ENCODE measurements around the gene RGS19. TPM values are rescaled to one million over a fixed set of nuclear protein-coding genes. Genes with fewer than 3 reads are reported as not detected.

Gene RGS19
- total RNA-seq, 4 donors from 2014 or later, result 7.4 to 14.4 (median 11.0) TPM

DNA sequence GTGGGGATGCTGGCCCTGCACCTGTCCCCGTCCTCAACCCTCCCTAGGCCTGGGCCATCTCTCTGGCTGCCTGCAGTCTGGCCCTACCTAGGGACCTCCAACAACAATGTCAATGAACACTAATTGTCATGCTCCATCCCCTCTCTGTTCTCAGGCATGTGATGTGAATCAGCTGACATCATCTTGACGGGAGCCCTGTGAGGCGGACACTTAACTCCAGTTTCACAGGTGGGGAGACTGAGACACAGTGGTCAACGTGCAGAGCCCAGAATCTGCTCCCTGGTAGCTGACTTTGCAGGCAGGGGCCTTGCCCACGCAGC, 17.1 kb downstream of the RGS19 start:
- 70% methylated on average over 2 of the region's 5 CpGs; no CpG with 5 or more reads in 1 of the 2 donors for WGBS, 2 donors
- H3K9me3 ChIP-seq, result no peaks in the 10 kb centered on the region
- no peaks in the 10 kb centered on the region for H3K36me3 ChIP-seq
- intact Hi-C loops (cut with DNase I), result no loop called here
- DNase-seq, result no peak
- peaks cover 30 to 60% (median 32%) of the 10 kb centered on the region in 3 donors for H3K4me1 ChIP-seq
- H3K27ac ChIP-seq, result peak overlapping the region; percentile 80 to 92 (median 86)
- peak overlapping the region; percentile 68 to 93 (median 82) for H3K4me3 ChIP-seq
- TF ChIP-seq POLR2A (IDR thresholded peaks at IDR 0.05), result no peak
- TF ChIP-seq, protein P1, sequence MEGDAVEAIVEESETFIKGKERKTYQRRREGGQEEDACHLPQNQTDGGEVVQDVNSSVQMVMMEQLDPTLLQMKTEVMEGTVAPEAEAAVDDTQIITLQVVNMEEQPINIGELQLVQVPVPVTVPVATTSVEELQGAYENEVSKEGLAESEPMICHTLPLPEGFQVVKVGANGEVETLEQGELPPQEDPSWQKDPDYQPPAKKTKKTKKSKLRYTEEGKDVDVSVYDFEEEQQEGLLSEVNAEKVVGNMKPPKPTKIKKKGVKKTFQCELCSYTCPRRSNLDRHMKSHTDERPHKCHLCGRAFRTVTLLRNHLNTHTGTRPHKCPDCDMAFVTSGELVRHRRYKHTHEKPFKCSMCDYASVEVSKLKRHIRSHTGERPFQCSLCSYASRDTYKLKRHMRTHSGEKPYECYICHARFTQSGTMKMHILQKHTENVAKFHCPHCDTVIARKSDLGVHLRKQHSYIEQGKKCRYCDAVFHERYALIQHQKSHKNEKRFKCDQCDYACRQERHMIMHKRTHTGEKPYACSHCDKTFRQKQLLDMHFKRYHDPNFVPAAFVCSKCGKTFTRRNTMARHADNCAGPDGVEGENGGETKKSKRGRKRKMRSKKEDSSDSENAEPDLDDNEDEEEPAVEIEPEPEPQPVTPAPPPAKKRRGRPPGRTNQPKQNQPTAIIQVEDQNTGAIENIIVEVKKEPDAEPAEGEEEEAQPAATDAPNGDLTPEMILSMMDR (IDR thresholded peaks at IDR 0.05), result no peak
- peaks cover 0 to 3% (median 0%) of the 10 kb centered on the region in 4 donors for H3K27me3 ChIP-seq

DNA sequence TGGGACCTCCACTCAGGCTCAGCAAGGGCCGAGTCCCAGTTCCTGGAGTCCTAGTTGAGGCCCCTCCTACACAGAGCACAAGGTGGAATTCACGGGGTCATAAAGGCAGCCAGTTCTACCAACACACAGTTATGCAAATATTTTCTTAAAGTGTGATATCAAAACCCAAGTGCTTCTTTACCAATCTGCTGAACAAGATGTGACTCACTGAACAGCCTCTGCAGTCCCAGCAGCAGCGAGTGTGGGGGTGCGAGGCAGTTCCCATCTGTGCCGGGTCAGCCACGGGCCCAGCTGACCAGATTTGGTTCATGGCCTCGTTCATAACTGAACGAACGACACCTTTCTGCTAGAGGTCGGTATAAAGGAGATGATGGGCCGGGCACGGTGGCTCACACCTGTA, 20.8 kb downstream of the RGS19 start:
- DNase-seq, result no peak
- H3K27me3 ChIP-seq, result peaks cover 0 to 37% (median 2%) of the 10 kb centered on the region in 4 donors
- intact Hi-C loops (cut with DNase I), result no loop called here
- no peaks in the 10 kb centered on the region for H3K9me3 ChIP-seq
- TF ChIP-seq, protein P1 (IDR thresholded peaks at IDR 0.05), result no peak
- no peak for TF ChIP-seq POLR2A (IDR thresholded peaks at IDR 0.05)
- H3K4me3 ChIP-seq, result no peak overlapping the region
- peaks cover 32 to 62% (median 41%) of the 10 kb centered on the region in 3 donors for H3K4me1 ChIP-seq
- H3K27ac ChIP-seq, result no peak overlapping the region
- 35 to 77% methylated on average over 2 to 12 of the region's 12 CpGs for WGBS, 2 donors
- no peaks in the 10 kb centered on the region for H3K36me3 ChIP-seq

DNA sequence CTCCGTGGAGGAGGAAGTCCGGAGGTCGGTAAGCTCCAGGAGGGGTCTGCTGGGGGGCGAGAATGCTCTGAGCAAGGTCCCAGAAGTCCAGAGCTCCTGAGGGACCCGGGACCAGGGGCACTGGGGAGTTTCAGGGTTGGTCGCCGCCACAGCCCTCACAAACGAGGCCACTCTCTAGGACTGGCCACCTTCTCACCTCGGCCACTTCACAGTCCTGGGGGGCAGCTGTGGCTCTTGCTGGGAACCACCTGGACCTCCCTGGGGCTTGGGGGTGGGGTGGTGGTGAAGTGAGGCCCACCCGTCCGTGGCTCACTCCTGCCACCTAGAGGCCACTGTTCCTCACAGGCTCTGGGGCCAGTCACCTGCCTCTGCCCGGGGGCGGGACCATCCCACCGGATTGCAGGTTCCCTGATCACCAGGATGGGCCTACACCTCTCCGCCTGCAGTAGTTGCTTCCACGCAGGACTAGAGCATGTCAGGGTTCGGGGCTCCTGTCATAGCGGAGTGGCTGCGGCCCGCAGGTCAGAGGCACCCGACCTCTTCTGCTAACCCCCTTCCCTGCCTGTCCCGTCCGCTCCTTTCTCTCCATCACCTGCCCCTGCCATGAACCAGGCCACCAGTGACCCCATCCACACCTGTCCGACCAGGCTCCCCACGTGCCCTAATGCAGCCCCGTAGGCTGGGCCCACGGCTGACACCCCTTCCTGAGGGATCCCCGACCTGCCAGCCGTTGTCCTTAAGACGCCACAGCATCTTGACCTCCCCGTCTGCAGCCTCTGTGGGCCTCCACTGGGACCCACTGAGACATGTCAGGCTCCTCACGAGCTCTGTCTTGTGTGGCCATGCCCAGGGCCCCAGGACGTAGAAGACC, 21.5 kb downstream of the RGS19 start:
- Histone ChIP-seq H3K27me3 (peaks cover 0 to 44% (median 2%) of the 10 kb centered on the region in 4 donors), H3K9me3 (no peaks in the 10 kb centered on the region), H3K36me3 (no peaks in the 10 kb centered on the region), H3K4me1 (peaks cover 35 to 63% (median 48%) of the 10 kb centered on the region in 3 donors), H3K27ac (peak overlapping the region; percentile 28 to 83 (median 60)), H3K4me3 (peak overlapping the region in 2 of 4 donors; percentile 26 to 49)
- WGBS, 2 donors, result 23 to 52% methylated on average over 15 to 18 of the region's 33 CpGs
- intact Hi-C loops (cut with DNase I), result no loop called here
- no peak for DNase-seq
- no peak for TF ChIP-seq POLR2A (IDR thresholded peaks at IDR 0.05)
- TF ChIP-seq, protein P1 (IDR thresholded peaks at IDR 0.05), result peak; percentile 74 to 89 (median 81)

DNA sequence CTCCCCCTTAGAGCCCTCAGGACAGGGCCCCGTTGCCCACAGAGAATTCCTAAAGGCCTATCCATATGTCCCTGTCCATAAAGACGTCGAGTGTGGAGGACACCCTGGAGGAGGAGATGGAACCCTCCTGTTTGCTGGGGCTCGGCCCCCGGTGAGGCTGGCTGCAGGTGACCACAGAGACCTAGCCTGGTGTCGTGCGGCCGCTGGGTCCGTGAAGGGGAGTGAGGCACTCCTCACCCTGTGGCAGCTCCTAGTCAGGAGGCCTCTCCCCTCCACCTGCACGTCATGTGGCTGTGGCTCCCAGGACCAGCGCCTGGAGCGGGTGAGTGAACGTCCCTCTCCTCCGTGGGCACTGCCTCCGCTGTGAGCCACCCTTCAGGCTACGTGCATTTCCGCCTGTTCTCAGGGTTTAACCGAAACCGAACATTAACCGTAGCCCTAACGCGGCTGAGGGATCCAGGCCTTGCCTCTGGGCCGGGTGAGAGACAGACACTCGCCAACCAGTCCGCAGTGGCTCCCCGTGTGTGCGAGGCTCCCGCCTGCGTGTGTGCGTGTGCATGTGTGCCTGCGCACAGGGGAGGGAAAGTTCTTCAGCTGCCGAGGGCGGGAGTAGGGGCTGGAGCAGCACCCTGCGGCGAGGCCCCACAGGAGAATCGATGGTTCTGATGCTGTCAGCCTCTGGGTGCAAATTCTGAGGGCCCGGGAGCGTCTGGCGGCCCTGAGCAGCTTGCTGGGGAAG, 22.3 kb downstream of the RGS19 start:
- H3K27me3 ChIP-seq, result peaks cover 0 to 52% (median 2%) of the 10 kb centered on the region in 4 donors
- TF ChIP-seq, protein P1 (IDR thresholded peaks at IDR 0.05), result no peak
- no peak for TF ChIP-seq POLR2A (IDR thresholded peaks at IDR 0.05)
- peak overlapping the region; percentile 28 to 83 (median 60) for H3K27ac ChIP-seq
- H3K4me1 ChIP-seq, result peaks cover 29 to 64% (median 44%) of the 10 kb centered on the region in 3 donors
- DNase-seq, result no peak
- 56 to 70% methylated on average over 14 to 15 of the region's 39 CpGs for WGBS, 2 donors
- H3K4me3 ChIP-seq, result peak overlapping the region in 2 of 4 donors; percentile 26 to 49
- no peaks in the 10 kb centered on the region for H3K9me3 ChIP-seq
- intact Hi-C loops (cut with DNase I), result no loop called here
- no peaks in the 10 kb centered on the region for H3K36me3 ChIP-seq

DNA sequence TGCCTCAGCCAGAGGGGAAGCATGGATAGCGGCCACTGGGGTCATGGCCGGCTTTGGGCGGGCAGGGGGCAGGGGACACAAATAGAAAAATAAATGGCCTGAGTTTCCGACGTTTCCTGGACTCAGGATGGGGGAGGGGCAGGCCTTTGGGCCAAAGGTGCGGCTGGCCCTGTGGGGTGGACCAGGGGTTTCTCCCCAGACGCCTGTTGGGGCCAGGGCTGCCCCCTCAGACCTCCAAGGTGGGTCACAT, 22.8 kb downstream of the RGS19 start:
- H3K4me1 ChIP-seq, result peaks cover 29 to 67% (median 43%) of the 10 kb centered on the region in 3 donors
- H3K27ac ChIP-seq, result peak overlapping the region; percentile 28 to 83 (median 60)
- DNase-seq, result no peak
- TF ChIP-seq, protein P1 (IDR thresholded peaks at IDR 0.05), result no peak
- H3K36me3 ChIP-seq, result no peaks in the 10 kb centered on the region
- H3K9me3 ChIP-seq, result no peaks in the 10 kb centered on the region
- H3K4me3 ChIP-seq, result peak overlapping the region in 1 of 4 donors; percentile 49
- WGBS, 2 donors, result 25% methylated on average over 5 of the region's 7 CpGs; no CpG with 5 or more reads in 1 of the 2 donors
- H3K27me3 ChIP-seq, result peaks cover 0 to 57% (median 2%) of the 10 kb centered on the region in 4 donors
- intact Hi-C loops (cut with DNase I), result no loop called here

Data from esophagus squamous epithelium (tissue), 5 donors.